Ovary (tissue), 3 donors: ENCODE data around the gene KCNC2.

Experiments
- EP300 ChIP-seq: sonication (generic); formaldehyde crosslinking; IDR thresholded peaks from one replicate; pipeline ENCODE4 v1.6.1; 2017; ENCODE audit warnings: antibody characterized with exemption
- TF ChIP-seq, protein P1 (sequence below), 3 donors: fragments of 450-650 bp in 2 of 3; fragments of 200-600 bp in 1 of 3; IDR thresholded peaks; one replicate each; pipeline versions ENCODE4 v1.5.1 to v1.8.0; 2016 to 2022; ENCODE audit warnings: antibody characterized with exemption in 3 of 3, mild to moderate bottlenecking in 1 of 3
- donor health status: DM: no; HTN: no; CAD: no.

DNA sequence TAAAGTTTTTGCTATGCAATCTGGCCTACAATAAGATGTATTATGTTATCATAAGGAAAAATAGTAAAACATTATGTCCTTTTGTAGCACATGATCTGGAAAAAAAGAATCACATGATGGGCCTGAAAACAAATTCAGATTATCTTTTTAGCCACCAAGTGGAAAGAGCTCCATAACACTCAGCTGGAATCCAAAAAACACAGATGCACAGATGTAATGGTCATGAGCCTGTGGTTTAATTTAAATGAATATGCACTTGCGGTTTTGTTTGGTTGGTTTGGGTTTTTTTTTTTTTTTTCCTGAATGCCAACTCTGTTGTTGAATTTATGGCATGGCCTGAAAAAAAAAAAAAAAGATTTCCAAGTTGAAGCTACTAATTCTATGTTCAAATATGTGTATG, 4.1 kb downstream of the KCNC2 start:
- TF ChIP-seq EP300, result no peak
- TF ChIP-seq, protein P1, sequence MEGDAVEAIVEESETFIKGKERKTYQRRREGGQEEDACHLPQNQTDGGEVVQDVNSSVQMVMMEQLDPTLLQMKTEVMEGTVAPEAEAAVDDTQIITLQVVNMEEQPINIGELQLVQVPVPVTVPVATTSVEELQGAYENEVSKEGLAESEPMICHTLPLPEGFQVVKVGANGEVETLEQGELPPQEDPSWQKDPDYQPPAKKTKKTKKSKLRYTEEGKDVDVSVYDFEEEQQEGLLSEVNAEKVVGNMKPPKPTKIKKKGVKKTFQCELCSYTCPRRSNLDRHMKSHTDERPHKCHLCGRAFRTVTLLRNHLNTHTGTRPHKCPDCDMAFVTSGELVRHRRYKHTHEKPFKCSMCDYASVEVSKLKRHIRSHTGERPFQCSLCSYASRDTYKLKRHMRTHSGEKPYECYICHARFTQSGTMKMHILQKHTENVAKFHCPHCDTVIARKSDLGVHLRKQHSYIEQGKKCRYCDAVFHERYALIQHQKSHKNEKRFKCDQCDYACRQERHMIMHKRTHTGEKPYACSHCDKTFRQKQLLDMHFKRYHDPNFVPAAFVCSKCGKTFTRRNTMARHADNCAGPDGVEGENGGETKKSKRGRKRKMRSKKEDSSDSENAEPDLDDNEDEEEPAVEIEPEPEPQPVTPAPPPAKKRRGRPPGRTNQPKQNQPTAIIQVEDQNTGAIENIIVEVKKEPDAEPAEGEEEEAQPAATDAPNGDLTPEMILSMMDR (IDR thresholded peaks at IDR 0.05), result no peak
